Right lobe of liver (tissue), 4 donors: ENCODE results near the gene SNX12.

ENCODE experiments used
- POLR2A ChIP-seq: fragments of 450-650 bp; IDR thresholded peaks from one replicate; pipeline ENCODE4 v1.6.1; 2017; ENCODE audit warnings: antibody characterized with exemption, mild to moderate bottlenecking
- TF ChIP-seq, protein P1 (sequence below), 4 donors: fragments of 200-600 bp in 3 of 4; fragments of 450-650 bp in 1 of 4; IDR thresholded peaks; one replicate each; pipeline versions ENCODE4 v1.5.1 to v1.8.0; 2016 to 2022; ENCODE audit warnings: antibody characterized with exemption in 4 of 4, mild to moderate bottlenecking in 2 of 4
- donor health status: DM: no; HTN: no; CAD: no.
- donor health status: DM: no; HTN: no; CAD: no.
- donor health status: DM: no; HTN: yes; CAD: no.

DNA sequence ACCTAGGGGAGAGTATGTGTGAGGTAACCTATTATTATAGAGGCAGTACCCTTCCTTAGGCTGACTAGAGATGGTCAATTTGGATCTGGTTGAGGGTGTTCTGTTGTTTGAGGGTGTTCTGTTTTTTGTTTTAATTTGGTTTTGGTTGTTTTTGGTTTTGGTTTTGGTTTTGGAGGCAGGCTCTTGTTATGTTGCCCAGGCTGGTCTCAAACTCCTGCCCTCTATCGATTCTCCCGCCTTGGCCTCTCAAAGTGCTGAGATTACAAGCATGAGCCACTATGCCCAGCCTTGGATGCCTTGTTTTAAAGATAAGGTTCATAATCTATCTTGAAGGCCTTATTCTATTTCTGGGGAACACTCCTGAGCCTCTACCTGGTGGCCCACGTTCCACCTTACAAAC is 37.5 kb upstream of the SNX12 start:
- TF ChIP-seq, protein P1, sequence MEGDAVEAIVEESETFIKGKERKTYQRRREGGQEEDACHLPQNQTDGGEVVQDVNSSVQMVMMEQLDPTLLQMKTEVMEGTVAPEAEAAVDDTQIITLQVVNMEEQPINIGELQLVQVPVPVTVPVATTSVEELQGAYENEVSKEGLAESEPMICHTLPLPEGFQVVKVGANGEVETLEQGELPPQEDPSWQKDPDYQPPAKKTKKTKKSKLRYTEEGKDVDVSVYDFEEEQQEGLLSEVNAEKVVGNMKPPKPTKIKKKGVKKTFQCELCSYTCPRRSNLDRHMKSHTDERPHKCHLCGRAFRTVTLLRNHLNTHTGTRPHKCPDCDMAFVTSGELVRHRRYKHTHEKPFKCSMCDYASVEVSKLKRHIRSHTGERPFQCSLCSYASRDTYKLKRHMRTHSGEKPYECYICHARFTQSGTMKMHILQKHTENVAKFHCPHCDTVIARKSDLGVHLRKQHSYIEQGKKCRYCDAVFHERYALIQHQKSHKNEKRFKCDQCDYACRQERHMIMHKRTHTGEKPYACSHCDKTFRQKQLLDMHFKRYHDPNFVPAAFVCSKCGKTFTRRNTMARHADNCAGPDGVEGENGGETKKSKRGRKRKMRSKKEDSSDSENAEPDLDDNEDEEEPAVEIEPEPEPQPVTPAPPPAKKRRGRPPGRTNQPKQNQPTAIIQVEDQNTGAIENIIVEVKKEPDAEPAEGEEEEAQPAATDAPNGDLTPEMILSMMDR (IDR thresholded peaks at IDR 0.05), result no peak
- no peak for TF ChIP-seq POLR2A
